SK-N-SH (cell line): Measurements from ENCODE around the gene C8G.

ENCODE experiments used
- CTCF ChIP-seq: fragments of 200-600 bp; sonication (generic); IDR thresholded peaks from 2 replicates; pipeline ENCODE4 v1.6.1; 2017; ENCODE audit warnings: antibody characterized with exemption, mild to moderate bottlenecking, moderate library complexity
- TF ChIP-seq, protein P1 (sequence below): IDR thresholded peaks from 2 replicates; pipeline ENCODE4 v1.4.0; 2012; ENCODE audit warnings: low read depth, borderline replicate concordance

DNA sequence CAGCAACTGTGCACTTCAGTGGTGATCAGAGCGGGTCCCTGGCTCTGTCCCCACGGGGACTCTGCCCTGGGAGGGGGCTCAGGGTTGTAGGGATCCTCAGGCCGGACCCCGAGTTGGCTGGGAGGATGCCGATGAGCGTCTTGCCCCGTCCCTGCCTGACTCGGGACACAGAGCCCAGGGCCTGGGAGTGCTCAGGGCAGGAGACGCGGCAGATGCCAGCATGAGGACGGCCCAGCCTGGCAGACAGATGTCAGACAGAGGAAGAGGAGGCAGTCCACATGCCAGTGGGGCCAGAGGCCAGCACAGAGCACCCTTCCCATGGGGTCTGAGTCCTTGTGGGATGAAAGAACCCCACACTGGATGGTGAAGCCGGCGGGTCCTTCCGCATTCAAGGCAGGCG lies 18.3 kb downstream of the C8G start:
- no peak for TF ChIP-seq CTCF
- TF ChIP-seq, protein P1, sequence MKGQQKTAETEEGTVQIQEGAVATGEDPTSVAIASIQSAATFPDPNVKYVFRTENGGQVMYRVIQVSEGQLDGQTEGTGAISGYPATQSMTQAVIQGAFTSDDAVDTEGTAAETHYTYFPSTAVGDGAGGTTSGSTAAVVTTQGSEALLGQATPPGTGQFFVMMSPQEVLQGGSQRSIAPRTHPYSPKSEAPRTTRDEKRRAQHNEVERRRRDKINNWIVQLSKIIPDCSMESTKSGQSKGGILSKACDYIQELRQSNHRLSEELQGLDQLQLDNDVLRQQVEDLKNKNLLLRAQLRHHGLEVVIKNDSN, result no peak
